ENCODE measurements around the gene APOO.

GRCh38 chrX:23832721-23833120 is 75.0 kb downstream of the APOO start:
- no peak for TF ChIP-seq POLR2A (IDR thresholded peaks at IDR 0.05; ENCODE audit: low read depth, low read length)
- TF ChIP-seq TAF1 (IDR thresholded peaks at IDR 0.05; ENCODE audit: low read depth, low read length): no peak
- TF ChIP-seq POLR2AphosphoS5 (IDR thresholded peaks at IDR 0.05; ENCODE audit: low read depth, low read length): no peak
- no peak for TF ChIP-seq POU2F2 (IDR thresholded peaks at IDR 0.05; ENCODE audit: low read depth, low read length)
- no peak for TF ChIP-seq SPI1 (IDR thresholded peaks at IDR 0.05; ENCODE audit: low read depth, low read length)
- no peak for TF ChIP-seq PAX5 (IDR thresholded peaks at IDR 0.05; ENCODE audit: insufficient read depth, low read length, severe bottlenecking)
